OCI-LY7 (cell line): ENCODE data around the gene IGSF11.

ENCODE experiments used
- EZH2phosphoT487 ChIP-seq: fragments of 200-600 bp; sonication (generic); IDR thresholded peaks from 2 replicates; pipeline ENCODE4 v1.6.1; 2018; ENCODE audit warnings: low read depth, borderline replicate concordance, mild to moderate bottlenecking, mixed run types, antibody characterized with exemption, low read length, moderate library complexity, mixed read lengths
- TF ChIP-seq, protein P1 (sequence below): fragments of 200-600 bp; sonication (generic); conservative IDR thresholded peaks from 2 replicates; pipeline ENCODE4 v1.5.1; 2014; ENCODE audit warnings: mild to moderate bottlenecking, antibody characterized with exemption, low read length, moderate library complexity, mixed read lengths

DNA sequence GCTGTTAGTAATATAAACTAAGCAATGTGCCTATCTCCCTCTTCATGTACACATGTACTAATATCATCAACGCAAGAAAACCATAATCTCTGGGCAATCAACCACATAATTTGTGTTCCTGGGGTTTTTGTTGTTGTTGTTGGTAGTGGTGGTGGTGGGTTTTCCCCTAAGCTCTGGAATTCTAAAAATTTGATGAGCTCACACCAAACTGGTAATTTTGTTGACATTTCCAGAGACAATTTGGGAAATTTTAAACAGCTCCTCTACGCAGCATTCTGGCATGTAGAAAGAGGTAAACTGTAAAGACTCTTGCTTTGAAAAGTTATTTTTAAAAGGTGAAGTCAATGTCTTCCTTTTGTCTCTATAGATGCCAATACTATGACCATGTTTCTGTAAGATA, 126.7 kb downstream of the IGSF11 start:
- TF ChIP-seq, protein P1, sequence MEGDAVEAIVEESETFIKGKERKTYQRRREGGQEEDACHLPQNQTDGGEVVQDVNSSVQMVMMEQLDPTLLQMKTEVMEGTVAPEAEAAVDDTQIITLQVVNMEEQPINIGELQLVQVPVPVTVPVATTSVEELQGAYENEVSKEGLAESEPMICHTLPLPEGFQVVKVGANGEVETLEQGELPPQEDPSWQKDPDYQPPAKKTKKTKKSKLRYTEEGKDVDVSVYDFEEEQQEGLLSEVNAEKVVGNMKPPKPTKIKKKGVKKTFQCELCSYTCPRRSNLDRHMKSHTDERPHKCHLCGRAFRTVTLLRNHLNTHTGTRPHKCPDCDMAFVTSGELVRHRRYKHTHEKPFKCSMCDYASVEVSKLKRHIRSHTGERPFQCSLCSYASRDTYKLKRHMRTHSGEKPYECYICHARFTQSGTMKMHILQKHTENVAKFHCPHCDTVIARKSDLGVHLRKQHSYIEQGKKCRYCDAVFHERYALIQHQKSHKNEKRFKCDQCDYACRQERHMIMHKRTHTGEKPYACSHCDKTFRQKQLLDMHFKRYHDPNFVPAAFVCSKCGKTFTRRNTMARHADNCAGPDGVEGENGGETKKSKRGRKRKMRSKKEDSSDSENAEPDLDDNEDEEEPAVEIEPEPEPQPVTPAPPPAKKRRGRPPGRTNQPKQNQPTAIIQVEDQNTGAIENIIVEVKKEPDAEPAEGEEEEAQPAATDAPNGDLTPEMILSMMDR, result no peak
- no peak for TF ChIP-seq EZH2phosphoT487
